ENCODE measurements around the gene NAB1. TPM values are rescaled to one million over a fixed set of nuclear protein-coding genes. Genes with fewer than 3 reads are reported as not detected.

NAB1 gene
- total RNA-seq, 2 experiments from 2014 or later: 23.4 to 23.7 TPM

DNA sequence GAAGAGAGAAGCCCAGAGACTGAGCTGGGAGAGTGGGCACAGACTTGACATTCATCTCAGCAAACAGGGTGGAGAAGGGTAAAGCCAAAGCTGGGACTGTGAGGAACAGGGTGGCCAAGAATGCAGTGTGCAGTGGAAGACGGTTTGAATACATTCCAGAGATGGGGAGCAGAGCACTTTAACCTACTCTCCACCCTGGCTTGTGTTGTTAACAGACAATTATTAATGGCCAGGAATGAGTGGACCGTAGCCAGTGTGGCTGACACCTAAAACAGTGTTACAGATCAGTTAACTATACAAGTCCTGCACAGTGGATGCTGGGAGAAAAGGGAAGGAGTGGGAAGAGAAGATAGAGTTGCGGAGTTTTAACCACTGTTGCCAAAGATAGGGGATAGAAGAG is 7.4 kb upstream of the NAB1 start:
- Mint-ChIP-seq H3K4me1 (ENCODE audit: low read depth) (no peaks in the 10 kb centered on the region), H3K36me3 (ENCODE audit: low read depth) (no peaks in the 10 kb centered on the region), H3K4me3 (no peak overlapping the region), H3K27ac (no peak overlapping the region), H3K9me3 (ENCODE audit: insufficient read depth) (no peaks in the 10 kb centered on the region), H3K27me3 (ENCODE audit: low read depth) (peaks cover 6% of the 10 kb centered on the region)
- ATAC-seq (no peak), DNase-seq (no peak)
- POLR2A ChIA-PET: no interaction called here
- CTCF ChIA-PET: no interaction called here

DNA sequence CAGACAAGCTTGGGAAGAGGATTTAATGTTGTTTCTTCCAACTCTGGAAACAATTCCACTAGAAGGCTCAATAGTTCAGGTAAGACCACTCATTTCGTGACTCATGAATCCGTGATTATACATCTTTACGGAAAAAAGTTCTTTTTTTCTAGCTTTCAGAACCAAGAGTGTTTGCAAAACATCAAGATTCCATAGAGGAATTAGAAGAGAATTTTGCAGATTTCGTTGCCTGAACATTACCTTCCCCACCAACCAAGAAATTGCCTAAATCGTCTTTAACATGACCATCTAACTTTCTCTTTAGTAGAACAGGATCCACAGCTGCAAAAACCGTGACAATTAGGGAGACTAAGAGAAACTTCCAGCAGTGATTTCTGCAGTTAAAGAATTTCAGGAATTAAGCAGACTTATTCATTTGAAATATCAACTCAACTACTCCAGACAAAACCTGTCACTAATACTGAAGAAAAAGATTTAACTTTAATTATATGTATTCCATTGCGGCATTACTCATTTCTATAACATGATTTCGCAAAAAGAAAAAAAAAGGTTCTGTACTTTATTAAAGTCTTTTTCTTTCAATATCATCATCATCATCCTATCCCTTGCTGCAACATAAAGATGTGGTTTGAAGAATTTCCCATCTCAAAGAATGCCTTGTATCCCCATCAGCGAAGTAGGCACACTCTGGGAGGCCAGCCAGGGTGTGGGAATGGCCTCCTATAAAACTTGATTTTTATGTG is 1.9 kb upstream of the NAB1 start:
- H3K36me3 Mint-ChIP-seq (ENCODE audit: low read depth): no peaks in the 10 kb centered on the region

DNA sequence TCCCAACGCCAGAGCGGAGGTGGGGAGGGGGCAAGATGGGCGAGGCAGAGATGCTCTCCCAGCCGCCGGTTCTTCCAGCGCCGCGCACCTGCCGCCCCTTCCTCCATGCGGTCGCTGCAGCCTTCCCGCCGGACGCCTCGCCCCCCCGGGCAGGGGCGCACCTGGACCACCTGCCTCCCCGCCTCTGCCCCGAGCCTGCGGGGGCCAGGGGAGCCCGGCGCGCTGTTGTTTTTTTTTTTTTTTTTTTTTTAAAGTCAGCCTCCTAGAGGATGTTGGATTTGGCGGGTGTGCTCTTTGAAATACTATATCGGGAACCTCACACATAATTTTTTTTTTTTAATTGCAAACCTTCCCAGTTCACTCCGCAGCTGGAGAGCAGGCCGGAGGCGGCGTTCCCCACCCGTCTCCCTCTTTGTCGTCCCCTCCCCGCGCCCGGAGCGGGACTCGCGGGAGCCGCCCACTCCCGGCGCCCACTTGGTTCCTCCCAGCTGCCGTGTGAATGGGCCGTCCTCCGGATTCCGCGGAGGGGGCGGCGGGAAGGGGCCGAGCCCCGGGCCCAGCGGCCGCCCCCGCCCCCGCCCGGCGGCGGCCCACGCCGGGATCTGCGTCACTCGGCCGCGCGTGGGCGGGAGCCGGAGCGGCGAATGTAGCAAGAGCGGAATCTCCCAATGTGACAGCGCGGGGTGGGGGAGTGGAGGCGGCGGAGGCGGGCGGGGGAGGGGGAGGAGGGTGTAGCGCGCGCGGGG is 421 bp upstream of the NAB1 start:
- Mint-ChIP-seq H3K36me3 (ENCODE audit: low read depth) (no peaks in the 10 kb centered on the region), H3K4me1 (ENCODE audit: low read depth) (peaks cover 18% of the 10 kb centered on the region), H3K4me3 (peak overlapping the region; percentile 78), H3K9me3 (ENCODE audit: insufficient read depth) (no peaks in the 10 kb centered on the region), H3K27me3 (ENCODE audit: low read depth) (peaks cover 10% of the 10 kb centered on the region), H3K27ac (peak overlapping the region; percentile 46)
- DNase-seq (peak; percentile 80), ATAC-seq (peak; percentile 79)
- ChIA-PET POLR2A (no interaction called here), CTCF (interaction anchor here (1.1 kb wide), 1 partner anchor 30 kb away, joined by 3 read pairs; no protein-coding TSS in a partner anchor)

More for the DNA sequence above, 1.9 kb upstream of the NAB1 start:
- ChIA-PET POLR2A (interaction anchor here (1.3 kb wide), 1 partner anchor 113 kb away, joined by 6 read pairs; the partner anchor contains the start of gene NEMP2), CTCF (interaction anchor here (0.9 to 1.3 kb wide), 3 partner anchors 18 to 72 kb away, joined by 3 to 5 read pairs (median 4); no protein-coding TSS in a partner anchor)
- Mint-ChIP-seq H3K27ac (no peak overlapping the region), H3K4me3 (peak overlapping the region; percentile 12), H3K27me3 (ENCODE audit: low read depth) (peaks cover 10% of the 10 kb centered on the region), H3K9me3 (ENCODE audit: insufficient read depth) (no peaks in the 10 kb centered on the region), H3K4me1 (ENCODE audit: low read depth) (peaks cover 17% of the 10 kb centered on the region)
- DNase-seq (no peak), ATAC-seq (no peak)

DNA sequence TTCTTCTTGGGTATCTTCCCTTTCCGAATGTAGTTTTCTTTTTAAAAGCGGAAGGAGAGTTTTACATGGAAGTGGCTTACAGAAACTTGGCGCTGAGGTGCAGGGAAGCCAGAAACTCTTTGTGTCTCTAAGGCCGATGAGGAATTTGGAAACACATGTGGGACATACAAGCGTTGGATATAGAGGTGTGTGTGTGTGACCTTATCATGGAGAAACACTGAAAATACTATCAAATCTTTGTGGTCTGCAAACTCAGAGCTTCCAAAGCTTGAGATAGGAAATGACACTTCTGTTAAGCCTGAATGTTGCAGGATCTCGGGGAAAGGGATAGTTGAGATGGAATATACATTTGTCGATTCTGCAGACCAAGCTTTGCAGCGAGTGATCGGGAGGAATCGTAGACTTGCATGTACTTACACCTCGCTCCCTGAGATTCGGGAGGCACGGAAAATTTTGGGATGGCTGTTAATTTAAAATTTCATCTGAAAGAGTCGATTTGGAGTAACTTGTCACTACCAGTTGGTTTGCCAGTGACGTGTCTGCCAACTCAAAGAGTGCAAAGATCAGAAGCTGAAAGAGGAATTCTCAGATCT is 1.0 kb downstream of the NAB1 start:
- peak overlapping the region; percentile 75 for H3K27ac Mint-ChIP-seq
- H3K4me1 Mint-ChIP-seq (ENCODE audit: low read depth): peaks cover 18% of the 10 kb centered on the region
- H3K36me3 Mint-ChIP-seq (ENCODE audit: low read depth): no peaks in the 10 kb centered on the region
- peak overlapping the region; percentile 92 for H3K4me3 Mint-ChIP-seq
- no peaks in the 10 kb centered on the region for H3K9me3 Mint-ChIP-seq (ENCODE audit: insufficient read depth)
- H3K27me3 Mint-ChIP-seq (ENCODE audit: low read depth): peaks cover 10% of the 10 kb centered on the region
- ChIA-PET CTCF (interaction anchor here (0.8 to 4.0 kb wide), 7 partner anchors 11 to 267 kb away, joined by 3 to 39 read pairs (median 4); no protein-coding TSS in a partner anchor), POLR2A (interaction anchor here (0.6 to 2.0 kb wide), 3 partner anchors 26 to 202 kb away, joined by 3 to 13 read pairs (median 4); partner anchors contain the start of gene NEMP2)
- no peak for ATAC-seq
- no peak for DNase-seq

DNA sequence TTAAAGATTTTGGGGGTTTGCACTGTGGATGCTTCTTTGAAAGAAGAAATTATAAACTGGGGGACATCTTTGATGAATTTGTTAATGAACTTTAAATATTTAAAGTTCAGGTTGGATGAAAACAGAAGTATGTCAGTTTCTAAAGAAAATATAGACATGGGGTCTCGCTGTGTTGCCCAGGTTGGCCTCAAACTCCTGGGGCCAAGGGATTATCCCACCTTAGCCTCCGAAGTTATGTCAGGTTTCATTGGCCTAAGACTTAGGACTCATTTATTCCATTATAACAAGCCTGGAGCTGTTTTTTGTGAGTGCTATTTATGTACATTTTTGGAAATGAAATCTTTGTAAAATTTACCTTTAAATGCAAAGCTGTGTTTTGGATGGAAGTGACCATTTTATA is 2.5 kb downstream of the NAB1 start:
- no peak for DNase-seq
- H3K9me3 Mint-ChIP-seq (ENCODE audit: insufficient read depth): no peaks in the 10 kb centered on the region
- no peak for ATAC-seq
- no peak overlapping the region for H3K27ac Mint-ChIP-seq
- no peaks in the 10 kb centered on the region for H3K36me3 Mint-ChIP-seq (ENCODE audit: low read depth)
- ChIA-PET CTCF (interaction anchor here (1.0 to 4.0 kb wide), 4 partner anchors 10 to 291 kb away, joined by 3 to 39 read pairs (median 7); no protein-coding TSS in a partner anchor), POLR2A (interaction anchor here (2.0 kb wide), 1 partner anchor 118 kb away, joined by 13 read pairs; the partner anchor contains the start of gene NEMP2)
- H3K4me1 Mint-ChIP-seq (ENCODE audit: low read depth): peaks cover 18% of the 10 kb centered on the region
- H3K27me3 Mint-ChIP-seq (ENCODE audit: low read depth): peaks cover 5% of the 10 kb centered on the region
- H3K4me3 Mint-ChIP-seq: no peak overlapping the region

DNA sequence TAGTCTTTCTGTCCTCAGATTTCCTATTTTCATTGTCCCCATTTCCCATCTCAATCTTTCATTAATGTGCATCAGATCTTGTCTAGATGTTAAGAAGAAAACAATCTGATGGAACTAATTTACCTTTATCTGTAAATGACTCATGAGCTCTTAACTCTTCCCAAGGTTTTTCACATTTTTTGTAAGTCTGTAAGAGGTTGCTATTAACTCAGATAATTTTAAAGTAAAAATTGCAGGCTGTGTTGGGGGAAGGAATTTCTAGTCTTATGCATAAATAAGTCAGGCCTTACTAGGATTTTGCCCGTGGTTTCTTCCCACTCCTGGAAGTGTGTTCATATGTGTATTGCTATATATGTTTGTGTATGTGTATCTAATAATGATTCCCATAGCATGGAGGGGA is 4.3 kb downstream of the NAB1 start:
- ChIA-PET CTCF (interaction anchor here (4.0 kb wide), 1 partner anchor 27 kb away, joined by 39 read pairs; no protein-coding TSS in a partner anchor), POLR2A (no interaction called here)
- peaks cover 17% of the 10 kb centered on the region for H3K4me1 Mint-ChIP-seq (ENCODE audit: low read depth)
- no peak overlapping the region for H3K27ac Mint-ChIP-seq
- H3K27me3 Mint-ChIP-seq (ENCODE audit: low read depth): no peaks in the 10 kb centered on the region
- H3K36me3 Mint-ChIP-seq (ENCODE audit: low read depth): peaks cover 2% of the 10 kb centered on the region
- DNase-seq (no peak), ATAC-seq (no peak)
- H3K4me3 Mint-ChIP-seq: no peak overlapping the region
- no peaks in the 10 kb centered on the region for H3K9me3 Mint-ChIP-seq (ENCODE audit: insufficient read depth)

DNA sequence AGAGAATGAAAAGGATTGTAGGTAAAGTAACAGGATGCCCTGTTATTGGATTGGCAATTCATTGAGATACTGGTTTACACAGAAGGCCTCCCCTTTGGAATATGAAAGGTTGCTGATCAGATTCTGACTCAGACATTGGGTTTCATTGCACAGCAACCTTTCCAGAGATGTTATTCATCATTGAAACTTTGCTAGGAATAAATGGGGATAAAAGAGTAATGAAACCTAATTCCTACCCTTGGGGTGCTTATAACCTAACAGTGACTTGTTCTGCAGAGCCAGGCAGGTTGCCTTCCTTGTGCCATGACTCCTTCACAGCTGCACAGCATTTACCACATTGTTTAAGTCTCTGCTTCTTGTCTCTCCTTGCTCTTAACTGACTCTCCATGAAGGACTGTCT is 5.0 kb downstream of the NAB1 start:
- CTCF ChIA-PET: no interaction called here
- DNase-seq (no peak), ATAC-seq (no peak)
- H3K4me1 Mint-ChIP-seq (ENCODE audit: low read depth): peaks cover 20% of the 10 kb centered on the region
- no peaks in the 10 kb centered on the region for H3K9me3 Mint-ChIP-seq (ENCODE audit: insufficient read depth)
- no peak overlapping the region for H3K27ac Mint-ChIP-seq
- H3K27me3 Mint-ChIP-seq (ENCODE audit: low read depth): no peaks in the 10 kb centered on the region
- no peak overlapping the region for H3K4me3 Mint-ChIP-seq
- peaks cover 7% of the 10 kb centered on the region for H3K36me3 Mint-ChIP-seq (ENCODE audit: low read depth)
- POLR2A ChIA-PET: no interaction called here

DNA sequence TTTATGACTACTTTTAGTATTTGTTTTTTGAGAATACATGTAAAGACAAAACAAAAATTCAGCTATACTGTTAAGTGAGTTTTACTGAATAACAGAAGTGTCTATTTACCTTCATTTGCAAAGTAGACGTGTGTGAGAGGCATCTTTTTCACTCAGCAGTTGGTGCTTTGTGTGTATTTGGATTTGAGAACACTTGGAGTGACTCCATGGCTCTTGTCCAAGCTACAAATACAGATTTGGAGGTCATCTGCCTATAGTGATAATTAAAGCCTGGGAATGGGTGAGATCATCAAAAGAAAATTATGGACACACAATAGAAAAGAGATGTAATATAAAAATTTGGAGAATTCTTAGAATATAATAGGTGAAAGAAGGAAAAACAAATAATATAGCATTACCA is 6.2 kb downstream of the NAB1 start:
- Mint-ChIP-seq H3K9me3 (ENCODE audit: insufficient read depth) (no peaks in the 10 kb centered on the region), H3K4me1 (ENCODE audit: low read depth) (peaks cover 15% of the 10 kb centered on the region), H3K36me3 (ENCODE audit: low read depth) (peaks cover 16% of the 10 kb centered on the region), H3K27me3 (ENCODE audit: low read depth) (no peaks in the 10 kb centered on the region), H3K27ac (no peak overlapping the region), H3K4me3 (no peak overlapping the region)
- CTCF ChIA-PET: interaction anchor here (0.6 to 1.1 kb wide), 3 partner anchors 33 to 195 kb away, joined by 3 to 4 read pairs (median 3); no protein-coding TSS in a partner anchor
- DNase-seq (no peak), ATAC-seq (no peak)
- POLR2A ChIA-PET: no interaction called here

DNA sequence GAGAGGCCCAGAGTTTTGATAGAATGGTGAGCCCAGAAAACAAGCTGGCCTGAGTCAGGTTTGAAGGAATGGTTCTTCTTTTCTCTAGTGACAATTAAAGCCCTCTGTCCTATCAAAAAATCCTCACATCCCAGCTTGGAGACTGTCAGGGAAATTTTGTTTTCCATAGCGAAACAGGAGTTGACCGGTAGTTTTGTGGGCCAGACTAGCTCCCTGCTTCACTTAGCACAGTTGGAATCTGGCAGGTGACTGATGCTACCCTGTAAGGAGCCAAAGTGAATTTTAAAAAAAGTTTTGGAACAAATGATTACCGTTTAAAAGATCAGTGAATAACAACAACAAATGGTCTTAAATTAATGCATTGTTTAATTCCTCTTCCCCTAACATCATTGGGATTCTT is 6.7 kb downstream of the NAB1 start:
- H3K4me3 Mint-ChIP-seq: no peak overlapping the region
- no peak overlapping the region for H3K27ac Mint-ChIP-seq
- ATAC-seq (no peak), DNase-seq (no peak)
- no peaks in the 10 kb centered on the region for H3K9me3 Mint-ChIP-seq (ENCODE audit: insufficient read depth)
- CTCF ChIA-PET: interaction anchor here (0.9 to 1.1 kb wide), 2 partner anchors 32 to 34 kb away, joined by 3 to 4 read pairs; no protein-coding TSS in a partner anchor
- no peaks in the 10 kb centered on the region for H3K27me3 Mint-ChIP-seq (ENCODE audit: low read depth)
- H3K36me3 Mint-ChIP-seq (ENCODE audit: low read depth): peaks cover 18% of the 10 kb centered on the region
- POLR2A ChIA-PET: no interaction called here
- peaks cover 11% of the 10 kb centered on the region for H3K4me1 Mint-ChIP-seq (ENCODE audit: low read depth)

DNA sequence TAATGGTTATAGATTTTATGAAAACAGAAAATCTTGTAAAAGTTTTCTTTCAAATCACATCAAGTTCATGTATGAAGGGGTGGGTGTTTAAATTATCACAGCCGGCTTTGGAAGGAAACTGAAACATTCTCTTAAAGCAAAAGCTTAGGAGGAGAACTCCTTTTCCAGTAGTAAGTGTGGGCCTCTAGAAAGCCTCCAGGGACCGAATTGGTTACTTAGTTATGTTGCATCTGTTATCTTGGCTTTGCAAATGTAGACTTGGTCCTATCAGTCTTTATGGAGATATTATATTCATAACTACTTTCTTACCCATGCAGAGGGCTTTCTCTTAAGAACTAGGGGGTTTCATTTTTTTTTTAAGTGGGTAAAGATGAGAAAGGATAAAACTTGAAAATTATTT is 7.4 kb downstream of the NAB1 start:
- no peak overlapping the region for H3K27ac Mint-ChIP-seq
- ChIA-PET CTCF (no interaction called here), POLR2A (no interaction called here)
- H3K4me3 Mint-ChIP-seq: no peak overlapping the region
- DNase-seq (no peak), ATAC-seq (no peak)
- peaks cover 11% of the 10 kb centered on the region for H3K4me1 Mint-ChIP-seq (ENCODE audit: low read depth)
- H3K36me3 Mint-ChIP-seq (ENCODE audit: low read depth): peaks cover 21% of the 10 kb centered on the region
- H3K27me3 Mint-ChIP-seq (ENCODE audit: low read depth): no peaks in the 10 kb centered on the region
- no peaks in the 10 kb centered on the region for H3K9me3 Mint-ChIP-seq (ENCODE audit: insufficient read depth)

DNA sequence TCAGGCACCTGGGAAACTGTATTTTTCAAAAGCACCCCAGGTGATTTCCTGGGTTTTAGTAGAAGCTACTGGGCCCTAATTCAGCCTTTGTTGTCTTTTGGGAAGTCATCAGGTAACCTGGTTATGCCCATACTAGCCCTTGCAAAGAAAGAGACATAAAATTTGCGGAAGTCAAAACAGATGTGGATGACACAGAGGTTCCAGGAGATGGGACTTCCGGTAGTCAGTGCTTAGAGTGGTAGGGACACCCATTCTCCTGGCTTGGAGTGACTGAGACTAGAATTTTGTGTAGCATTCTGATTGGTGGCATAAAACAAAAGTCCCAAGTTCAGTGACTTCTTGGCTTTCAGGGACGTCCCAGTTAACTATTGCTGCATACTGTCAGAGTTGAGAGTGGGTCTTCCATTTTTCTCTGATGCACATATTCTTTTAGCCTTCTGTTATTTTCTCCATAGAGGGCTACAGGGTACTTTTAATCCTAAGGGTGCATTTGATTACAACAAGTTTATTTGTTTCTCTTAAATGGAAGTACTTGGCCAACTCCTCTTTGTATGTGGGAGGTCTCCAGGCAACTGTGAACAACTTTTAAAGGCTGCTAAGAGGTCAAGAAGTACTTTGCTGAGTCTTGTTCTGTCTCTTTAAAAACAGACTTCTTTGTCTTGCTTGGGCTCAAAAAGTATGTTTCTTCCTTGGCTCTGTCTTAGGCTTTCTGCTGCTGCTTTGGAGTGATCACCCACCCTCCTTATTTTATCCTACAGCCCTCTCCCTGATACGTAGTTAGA is 8.8 kb downstream of the NAB1 start:
- H3K4me3 Mint-ChIP-seq: no peak overlapping the region
- no peak for DNase-seq
- no peak overlapping the region for H3K27ac Mint-ChIP-seq
- H3K4me1 Mint-ChIP-seq (ENCODE audit: low read depth): peaks cover 8% of the 10 kb centered on the region
- ATAC-seq: no peak
- H3K36me3 Mint-ChIP-seq (ENCODE audit: low read depth): peaks cover 25% of the 10 kb centered on the region
- POLR2A ChIA-PET: no interaction called here
- no peaks in the 10 kb centered on the region for H3K27me3 Mint-ChIP-seq (ENCODE audit: low read depth)
- CTCF ChIA-PET: no interaction called here
- no peaks in the 10 kb centered on the region for H3K9me3 Mint-ChIP-seq (ENCODE audit: insufficient read depth)
